Right ventricle myocardium superior (tissue), 1 donor: ENCODE results near the gene C1QTNF4. TPM values are rescaled to one million over a fixed set of nuclear protein-coding genes. Genes with fewer than 3 reads are reported as not detected.

Experiments used
- ATAC-seq: fragments of 200-7000 bp; cut with Tn5 transposase; one replicate; pipeline ENCODE4 v1.9.1; 2020; ENCODE audit warnings: mild to moderate bottlenecking; ENCODE audit not compliant: poor library complexity
- DNase-seq: peaks from one replicate; pipeline ENCODE4 v3.0.0-alpha.2; 2020
- intact Hi-C: fragments of 100-400 bp; cut with DNase I; formaldehyde crosslinking; loops from one replicate; pipeline ENCODE4 v1.11.2; 2022
- total RNA-seq: library from RNA; stranded (reverse); fragmentation: NEBNext Ultra II Directional; extraction: Animal tissue kit (Norgen Biotek cat#: 25700); gene quantifications from one replicate; pipeline ENCODE4 v1.2.1, GENCODE V29; 2021
- donor health status: DM: no; HTN: yes; CAD: no; lungs with severe emphysema.

Gene C1QTNF4
- total RNA-seq, 1 donor from 2014 or later = 0.48 TPM

DNA sequence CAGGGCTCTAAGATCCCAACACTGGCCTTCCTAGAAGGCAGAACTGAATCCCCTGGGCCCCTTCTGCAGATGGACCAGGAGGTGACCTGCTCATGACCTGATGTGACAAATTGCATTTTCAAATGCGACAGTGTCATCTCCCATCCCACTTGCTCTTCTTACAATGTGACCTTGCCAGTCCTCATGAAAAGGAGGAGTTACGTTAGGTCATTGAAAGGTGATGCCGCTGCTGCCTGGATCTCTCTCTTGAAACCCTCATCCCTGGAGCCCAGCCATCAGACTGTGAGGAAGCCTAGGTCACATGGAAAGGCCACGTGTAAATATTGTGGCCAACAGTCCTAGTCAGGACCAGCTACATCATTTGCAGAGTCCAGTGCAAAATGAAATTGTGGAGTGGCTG lies 5.7 kb upstream of the C1QTNF4 start:
- intact Hi-C loops = loop anchor here (10.0 kb wide), 1 partner anchor 95 kb away; no protein-coding TSS in a partner anchor
- ATAC-seq = no peak
- no peak for DNase-seq

DNA sequence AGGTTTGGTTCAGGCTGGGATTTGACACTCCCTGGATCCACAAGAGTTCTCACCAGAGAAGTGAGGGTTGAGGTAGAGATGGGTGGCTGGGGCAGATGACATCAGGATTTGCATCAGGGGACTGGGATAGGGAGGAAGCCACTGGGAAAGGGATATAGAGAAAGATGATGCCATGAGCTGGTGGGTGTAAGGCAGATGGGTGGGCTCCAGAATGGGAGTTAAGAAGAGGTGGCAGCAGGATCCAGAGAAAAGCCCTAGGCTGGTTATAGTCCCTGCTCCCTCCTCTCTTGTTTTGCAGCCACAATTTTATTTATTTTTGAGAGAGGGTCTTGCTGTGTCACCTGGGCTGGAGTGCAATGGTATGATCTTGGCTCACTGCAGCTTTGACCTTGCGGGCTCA lies 1.8 kb upstream of the C1QTNF4 start:
- DNase-seq (no peak), ATAC-seq (no peak)
- intact Hi-C loops = no loop called here

DNA sequence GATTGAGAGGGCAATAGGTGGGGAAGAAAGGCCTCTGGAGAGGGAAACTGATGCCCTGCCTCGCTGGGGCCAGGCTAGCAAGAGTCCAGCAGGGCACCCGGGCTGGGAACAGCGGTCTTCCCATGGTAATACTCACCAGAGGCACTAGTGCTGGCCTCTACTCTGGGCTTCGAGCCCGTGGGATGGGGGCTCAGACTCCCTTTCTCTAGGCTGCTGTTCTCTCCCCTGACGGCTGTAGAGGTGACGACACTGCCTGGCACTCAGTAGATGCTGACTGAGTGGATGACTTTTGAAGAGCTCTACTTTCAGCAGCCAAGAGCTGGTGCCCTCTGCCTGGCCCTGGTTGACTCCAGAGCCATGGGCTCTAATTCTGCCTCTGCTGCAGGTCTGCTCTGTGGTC lies 818 bp upstream of the C1QTNF4 start:
- peak; percentile 94 for ATAC-seq
- intact Hi-C loops = no loop called here
- DNase-seq = peak; percentile 61

DNA sequence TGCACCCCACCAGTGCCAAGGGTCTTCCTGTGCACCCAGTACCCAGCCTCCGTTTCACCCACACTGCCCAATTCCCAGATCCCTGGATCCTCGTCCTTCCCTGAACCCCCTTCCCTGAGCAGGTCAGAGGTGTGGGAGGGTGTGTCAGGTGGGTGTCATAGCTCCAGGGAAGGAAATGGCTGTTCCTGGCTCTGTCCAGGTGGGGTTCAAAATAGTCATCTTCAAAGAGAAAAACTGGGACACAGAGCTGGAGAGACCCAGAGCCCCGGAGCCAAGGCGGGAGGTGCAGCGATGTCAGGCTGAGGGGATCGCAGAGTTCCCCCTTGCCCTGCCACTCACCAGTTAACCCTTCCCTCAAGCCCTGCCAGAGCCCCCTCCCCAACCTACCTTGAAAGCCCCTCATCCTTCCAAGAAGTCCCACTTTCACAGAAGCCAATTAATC lies 698 bp downstream of the C1QTNF4 start:
- DNase-seq (no peak), ATAC-seq (no peak)
- intact Hi-C loops = no loop called here

DNA sequence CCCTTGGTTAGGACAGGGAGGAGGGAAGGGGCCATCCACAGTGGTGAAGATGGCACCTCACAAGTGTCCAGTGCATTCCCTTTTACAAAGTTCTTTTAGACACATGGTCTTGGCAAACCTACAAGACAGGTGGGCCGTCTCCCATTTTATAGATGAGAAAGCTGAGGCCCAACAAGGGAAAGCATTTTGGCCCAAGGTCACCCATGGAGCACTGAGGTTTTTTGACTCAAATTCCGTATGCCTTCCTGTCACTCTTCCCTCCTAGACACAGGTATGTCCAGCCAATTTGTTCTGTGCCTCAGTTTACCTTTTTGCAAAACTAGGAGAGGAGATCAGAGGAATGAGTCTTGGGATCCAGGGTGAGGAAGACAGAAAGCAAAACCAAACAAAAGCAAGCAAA lies 1.2 kb downstream of the C1QTNF4 start:
- DNase-seq (no peak), ATAC-seq (no peak)
- intact Hi-C loops = no loop called here

DNA sequence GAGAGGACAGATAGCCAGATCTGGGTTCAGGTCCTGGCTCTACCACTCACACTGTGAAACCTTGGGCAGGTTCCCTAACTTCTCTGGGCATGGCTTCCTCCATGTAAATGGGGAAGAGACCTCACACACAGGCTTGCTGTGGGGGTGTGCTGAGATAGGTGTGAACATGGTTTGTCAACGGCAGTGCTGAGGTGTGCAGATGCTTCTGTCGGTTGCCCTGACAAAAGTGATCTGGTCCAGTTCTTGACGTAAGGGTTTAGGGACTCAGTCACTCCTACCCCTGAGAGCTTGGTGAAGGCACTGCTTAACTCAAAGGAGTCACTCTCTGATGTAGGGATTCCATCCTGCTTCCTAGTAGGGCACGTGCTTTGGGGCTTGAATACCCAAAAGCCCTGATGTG lies 2.0 kb downstream of the C1QTNF4 start:
- no peak for DNase-seq
- ATAC-seq = no peak
- intact Hi-C loops = no loop called here

DNA sequence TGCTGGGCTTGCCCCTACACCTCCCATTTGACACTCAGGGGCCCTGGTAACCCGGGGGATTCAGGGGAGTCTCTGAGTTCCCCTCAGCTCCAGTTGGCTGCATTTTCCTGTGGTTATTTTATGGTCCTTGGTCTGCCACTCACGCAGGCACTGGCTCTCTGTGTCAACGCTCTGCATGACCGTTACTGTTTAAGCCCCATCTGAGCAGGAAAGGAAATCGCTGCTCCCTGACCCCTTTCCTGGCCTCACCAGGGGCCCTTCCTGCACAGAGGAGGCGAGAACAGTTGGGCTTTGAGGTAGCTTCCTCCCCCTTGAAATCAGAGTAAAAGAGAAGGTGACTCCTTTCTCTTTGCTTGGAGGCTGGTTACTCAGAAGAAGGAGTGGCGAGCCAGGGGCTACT lies 2.4 kb downstream of the C1QTNF4 start:
- no peak for ATAC-seq
- intact Hi-C loops = no loop called here
- no peak for DNase-seq

DNA sequence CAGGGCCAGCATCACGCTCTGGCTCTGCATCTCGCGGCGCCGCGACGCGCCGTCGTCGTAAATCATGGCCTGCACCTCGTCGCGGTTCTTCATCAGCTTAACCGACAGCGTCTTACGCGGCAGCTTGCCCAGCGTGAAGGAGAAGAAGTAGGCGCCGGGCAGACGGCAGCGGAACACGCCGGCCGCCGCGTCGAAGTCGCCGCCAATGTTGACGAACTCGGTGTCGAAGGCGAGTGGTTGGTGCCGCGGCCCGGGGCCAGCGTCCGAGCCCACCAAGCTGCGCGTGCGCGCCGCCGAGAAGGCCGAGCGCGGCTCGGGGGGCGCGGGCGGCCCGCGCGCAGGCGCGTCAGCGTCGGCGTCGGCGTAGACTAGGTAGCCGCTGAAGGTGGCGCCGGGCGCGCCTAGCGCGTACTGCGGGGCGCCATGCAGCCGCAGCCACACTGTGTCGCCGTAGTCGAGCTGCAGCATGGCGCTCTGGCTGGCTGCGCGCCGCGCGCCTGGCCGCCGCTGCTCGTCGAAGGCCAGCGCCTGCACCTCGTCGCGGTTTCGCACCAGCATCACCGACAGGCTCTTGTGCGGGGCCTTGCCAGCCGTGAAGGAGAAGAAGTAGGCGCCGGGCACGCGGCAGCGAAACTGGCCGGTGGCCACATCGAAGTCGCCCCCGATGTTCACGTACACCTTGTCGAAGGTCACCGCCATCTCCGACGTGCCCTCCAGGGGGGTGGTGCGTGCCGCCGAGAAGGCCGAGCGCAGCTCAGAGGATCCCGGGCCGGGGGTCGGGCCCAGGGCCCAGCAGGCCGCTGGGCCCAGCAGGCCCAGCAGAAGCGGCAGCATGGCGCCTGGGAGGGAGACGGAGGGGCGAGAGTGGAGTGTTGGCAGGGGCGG lies 4.0 kb downstream of the C1QTNF4 start:
- intact Hi-C loops = no loop called here
- no peak for ATAC-seq

DNA sequence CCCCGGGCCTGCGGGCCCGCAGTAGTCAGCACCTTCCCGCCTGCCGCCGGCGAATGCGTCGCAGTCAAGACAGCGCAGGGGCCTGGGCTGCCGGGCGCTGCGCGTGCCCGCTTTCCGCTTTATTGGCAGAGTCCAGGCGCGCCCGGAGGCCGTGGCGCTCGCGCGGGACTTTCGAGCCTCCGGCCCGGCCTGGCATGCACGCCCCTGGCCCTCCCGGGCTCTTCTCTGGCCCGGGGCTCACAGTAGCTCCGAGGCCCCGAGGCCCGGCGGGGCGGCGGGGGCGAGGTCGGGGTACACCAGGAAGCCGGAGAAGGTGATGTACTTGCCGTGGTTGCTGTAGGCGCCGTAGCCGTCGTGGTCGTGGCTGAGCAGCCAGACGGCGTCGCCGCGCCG lies 4.6 kb downstream of the C1QTNF4 start:
- ATAC-seq (no peak), DNase-seq (no peak)
- intact Hi-C loops = no loop called here

More for the DNA sequence above, 4.0 kb downstream of the C1QTNF4 start:
- no peak for DNase-seq

DNA sequence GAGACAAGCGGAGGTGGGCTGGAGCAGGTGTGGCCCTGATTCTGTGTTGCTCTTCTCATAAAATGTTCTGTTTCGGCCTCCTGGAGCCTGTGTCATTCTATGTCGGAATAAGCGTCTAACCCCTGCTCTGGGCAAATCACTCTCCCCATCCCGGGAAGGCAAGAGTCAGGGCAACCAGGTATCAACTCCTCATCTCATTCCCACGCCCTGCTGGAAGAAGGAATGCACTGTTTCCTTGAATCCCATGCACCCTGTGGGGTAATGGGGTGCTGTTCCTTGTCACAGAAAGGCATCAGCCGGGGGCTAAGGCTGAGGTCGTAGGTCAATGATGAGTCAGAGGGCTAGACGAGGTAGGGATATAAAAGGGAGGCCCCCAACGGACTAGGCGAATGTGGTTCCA lies 5.1 kb downstream of the C1QTNF4 start:
- ATAC-seq (no peak), DNase-seq (no peak)
- intact Hi-C loops = no loop called here

DNA sequence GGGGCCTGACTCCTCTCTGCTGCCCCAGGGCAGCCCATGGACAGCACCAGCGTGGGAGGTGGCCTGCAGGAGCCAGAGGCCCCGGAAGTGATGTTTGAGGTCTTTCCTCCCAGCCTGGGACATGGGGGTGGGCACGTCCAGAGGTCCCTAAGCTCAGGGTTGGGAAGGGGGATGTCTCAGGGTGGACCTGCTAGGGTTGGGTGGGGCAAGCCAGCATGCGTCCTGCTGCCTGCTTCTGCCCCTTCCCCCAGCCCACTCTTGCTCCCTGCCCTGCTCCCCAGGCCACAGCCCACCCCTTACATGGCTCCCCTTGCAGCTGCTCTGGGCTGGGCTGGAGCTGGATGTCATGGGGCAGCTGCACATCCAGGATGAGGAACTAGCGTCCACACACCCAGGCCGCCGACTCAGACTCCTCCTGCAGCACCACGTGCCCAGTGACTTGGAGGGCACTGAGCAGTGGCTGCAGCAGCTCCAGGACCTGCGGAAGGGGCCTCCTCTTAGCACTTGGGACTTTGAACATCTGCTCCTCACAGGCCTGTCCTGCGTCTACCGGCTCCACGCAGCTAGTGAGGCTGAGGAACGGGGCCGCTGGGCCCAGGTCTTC lies 6.4 kb downstream of the C1QTNF4 start:
- intact Hi-C loops = no loop called here
- ATAC-seq (peak; percentile 56), DNase-seq (peak; percentile 78)

DNA sequence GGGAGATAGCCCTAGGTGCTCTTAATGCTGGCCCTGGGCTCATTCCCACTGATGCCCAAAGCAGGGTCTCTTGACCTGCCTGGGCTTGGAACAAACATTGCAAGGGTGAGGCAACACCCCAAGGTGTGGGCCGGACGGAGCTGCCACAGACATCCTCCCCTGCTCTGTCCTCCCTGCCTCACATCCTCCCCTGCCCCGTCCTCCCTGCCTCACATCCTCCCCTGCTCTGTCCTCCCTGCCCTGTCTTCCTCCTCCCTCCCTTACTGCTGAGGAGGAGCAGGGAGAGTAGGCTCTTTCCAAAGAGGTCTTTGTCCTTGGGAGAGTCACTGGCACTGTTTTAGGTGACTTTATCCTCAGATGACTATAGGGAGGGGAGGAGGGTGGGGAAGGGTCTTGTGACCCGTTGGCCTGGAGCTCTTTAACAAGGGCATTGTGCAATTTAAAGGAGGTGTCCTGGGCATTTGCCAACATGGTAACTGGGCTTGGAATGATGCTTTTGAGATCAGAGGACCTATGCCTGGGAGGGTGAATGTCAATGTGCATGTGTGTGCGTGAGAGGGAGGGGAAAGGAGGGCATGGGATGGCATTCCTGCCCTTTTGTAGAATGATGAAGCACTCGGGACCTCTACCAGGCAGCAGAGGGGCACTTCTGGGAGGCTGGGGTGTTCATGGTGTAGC lies 7.0 kb downstream of the C1QTNF4 start:
- intact Hi-C loops = no loop called here
- no peak for ATAC-seq
- DNase-seq = no peak

DNA sequence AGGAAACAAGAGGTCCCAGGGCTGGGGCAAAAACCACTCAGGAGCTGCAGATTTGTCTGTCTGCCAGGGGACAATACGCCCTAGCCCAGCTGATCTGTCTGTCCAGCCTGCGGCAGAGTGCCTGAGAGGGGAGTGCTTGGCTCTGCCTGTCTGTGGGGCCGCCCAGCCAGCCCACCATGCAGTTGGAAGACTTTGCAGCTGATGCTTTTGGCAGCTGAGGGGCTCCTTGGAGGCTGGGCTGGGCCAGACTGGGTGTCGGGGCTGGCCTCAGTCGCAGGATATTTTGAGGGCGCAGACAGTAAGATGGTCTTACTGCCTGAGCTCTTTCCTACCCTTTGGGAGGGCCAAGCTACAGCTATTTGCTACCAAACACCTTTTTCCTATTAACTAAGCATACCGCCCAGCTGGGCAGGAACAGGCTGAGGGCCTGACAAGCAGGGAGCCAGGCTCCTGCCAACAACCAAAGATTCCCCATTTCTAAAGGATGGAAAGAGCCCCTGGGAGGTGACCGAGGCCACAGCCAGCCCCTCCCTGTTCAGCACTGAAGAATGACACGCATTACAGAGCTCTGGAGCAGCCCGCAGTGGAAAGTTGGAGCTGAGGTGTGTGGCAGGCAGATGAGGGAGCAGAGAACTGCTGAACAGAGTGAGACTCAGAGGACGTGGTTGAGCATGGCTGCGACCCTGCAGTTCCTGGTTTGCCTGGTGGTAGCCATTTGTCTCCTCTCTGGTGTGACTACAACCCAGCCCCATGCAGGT lies 7.9 kb downstream of the C1QTNF4 start, which contains the start of gene FAM180B:
TSS of gene FAM180B (plus strand) at position 581 of the 758 bp plus-strand sequence. CDS start at position 672, 91 bp downstream.
- intact Hi-C loops = no loop called here
- ATAC-seq (peak; percentile 38), DNase-seq (peak; percentile 50)

DNA sequence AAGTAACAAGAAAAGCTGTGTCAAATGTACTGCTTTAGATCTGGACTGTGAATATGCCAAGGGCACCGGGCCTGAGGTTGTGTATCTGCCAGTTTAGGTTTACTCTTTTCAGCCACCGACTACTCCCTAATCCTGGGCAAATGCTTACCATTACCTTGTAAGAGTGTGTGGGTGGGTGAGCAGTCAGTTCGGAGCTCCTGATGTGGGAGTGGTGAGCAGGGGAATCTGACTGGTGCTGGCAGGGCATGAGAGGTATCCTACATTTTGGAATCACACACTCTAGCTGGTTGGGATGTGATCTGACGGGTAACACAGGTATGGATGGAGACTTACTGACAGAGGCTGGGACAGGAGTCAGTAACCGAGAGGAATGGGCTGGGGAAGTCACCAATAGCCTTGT lies 10.4 kb downstream of the C1QTNF4 start:
- DNase-seq (no peak), ATAC-seq (no peak)
- intact Hi-C loops = no loop called here

DNA sequence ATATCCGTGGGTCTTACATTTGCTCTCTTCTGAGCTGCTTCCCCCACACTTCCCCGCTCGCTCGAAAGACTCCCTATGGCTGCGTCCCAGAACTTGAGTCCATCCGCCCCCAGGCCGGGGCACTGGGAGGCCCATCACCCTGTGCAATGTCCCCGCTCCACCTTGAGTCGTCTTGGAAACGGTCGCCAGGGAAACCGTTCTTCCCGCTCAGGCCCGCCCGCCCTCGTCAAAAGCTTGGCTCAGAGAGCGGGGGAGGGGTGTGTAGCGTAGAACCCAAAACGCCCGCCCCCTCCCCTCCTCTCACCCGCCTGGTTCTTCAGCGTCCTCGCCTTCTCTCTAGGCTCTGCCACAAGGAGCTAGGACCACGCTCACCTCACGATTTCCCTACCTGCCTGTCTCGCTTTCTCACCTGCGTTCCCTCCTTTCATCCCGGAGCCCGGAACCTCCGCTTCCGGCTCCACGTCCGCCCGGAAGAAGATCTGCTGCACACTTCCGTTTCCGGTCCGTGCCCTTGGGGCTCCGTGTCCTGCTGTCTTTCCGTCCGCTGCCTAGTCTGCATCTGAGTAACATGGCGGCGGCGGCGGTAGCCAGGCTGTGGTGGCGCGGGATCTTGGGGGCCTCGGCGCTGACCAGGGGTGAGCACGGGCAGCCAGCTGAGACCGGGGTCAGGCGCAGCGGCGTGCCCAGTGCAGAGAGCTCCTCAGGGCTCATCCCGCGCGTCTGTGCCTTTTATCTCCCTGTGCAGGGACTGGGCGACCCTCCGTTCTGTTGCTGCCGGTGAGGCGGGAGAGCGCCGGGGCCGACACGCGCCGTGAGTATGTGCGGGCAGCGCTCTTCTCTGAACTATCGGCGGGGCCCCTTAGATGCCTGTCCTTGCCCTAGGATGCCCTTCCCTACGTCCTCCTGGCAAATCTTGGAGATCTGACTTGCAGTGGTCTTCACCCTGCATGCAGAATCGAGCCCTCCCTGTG lies 15.4 kb downstream of the C1QTNF4 start, which contains the start of the genes KBTBD4 and NDUFS3:
TSS of gene KBTBD4 (minus strand) at position 447 of the 971 bp plus-strand sequence. CDS start at position 428, 19 bp downstream.
TSS of gene NDUFS3 (plus strand) at position 551 of the 971 bp plus-strand sequence. CDS start at position 569, 18 bp downstream.
- peak; percentile 96 for ATAC-seq
- DNase-seq = peak; percentile 90
- intact Hi-C loops = no loop called here

DNA sequence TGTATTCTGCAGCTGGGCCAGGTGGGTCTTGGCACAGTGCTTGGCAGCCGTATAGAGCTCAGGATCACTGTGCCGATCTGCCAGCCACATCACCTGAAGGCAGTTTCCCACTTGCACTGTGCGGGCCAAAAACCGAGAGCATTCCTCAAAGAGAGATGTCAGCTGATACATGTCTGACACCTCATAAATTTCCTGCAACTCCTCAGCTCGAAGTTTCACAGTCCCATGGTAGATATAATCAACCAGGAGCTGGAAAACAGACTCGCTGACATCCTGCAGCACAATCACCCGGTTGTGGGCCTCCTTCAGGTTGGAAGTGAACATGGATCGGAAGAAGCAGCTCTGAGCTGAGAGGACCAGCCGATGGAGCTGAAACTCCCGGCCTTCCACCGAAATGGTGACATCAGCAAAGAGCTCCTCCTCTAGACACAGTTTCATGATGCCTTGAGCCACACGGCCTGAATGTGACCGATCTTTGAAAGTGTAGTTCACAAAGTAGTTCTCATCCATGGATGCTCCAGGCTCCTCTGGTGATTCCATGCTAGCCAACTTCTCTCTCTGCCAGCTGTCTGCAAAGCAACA lies 16.7 kb downstream of the C1QTNF4 start:
- intact Hi-C loops = no loop called here
- ATAC-seq (no peak), DNase-seq (no peak)

DNA sequence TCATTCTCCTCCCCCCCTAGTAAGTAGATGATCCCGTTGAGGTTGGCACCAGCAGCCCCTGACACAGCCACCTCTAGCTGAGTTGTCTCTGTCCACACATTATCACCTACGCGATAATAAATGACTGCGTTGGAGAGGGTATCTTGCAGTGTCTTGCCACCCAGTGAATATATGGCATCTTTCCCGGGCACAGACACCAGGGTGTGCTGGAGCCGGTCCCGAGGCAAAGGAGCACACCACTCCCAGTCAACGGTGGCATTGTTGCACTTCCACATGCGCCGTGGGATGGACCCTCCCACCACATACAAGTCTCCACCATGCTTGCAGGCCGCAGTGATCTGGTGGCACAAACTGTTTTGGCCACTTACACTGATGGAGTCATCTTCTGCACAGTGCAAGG lies 20.9 kb downstream of the C1QTNF4 start:
- DNase-seq (peak; percentile 54), ATAC-seq (peak; percentile 91)
- intact Hi-C loops = no loop called here
